Esophagus squamous epithelium (tissue), 5 donors: ENCODE data around the gene FOLH1. TPM values are rescaled to one million over a fixed set of nuclear protein-coding genes. Genes with fewer than 3 reads are reported as not detected.
A peak's percentile ranks its signal among the peaks of the same experiment; 100 is the strongest.
"Not testable (repeated sequence)": the region's sequence is repeated elsewhere in the genome, so short reads cannot be mapped to it uniquely, and the experiment has no call there.

Source experiments
- DNase-seq: peaks from one replicate; lab custom pipeline; 2025; lab: John Stamatoyannopoulos, UW
- H3K27ac ChIP-seq, 4 donors: fragments of 200-600 bp; sonication (generic); one replicate each; pipeline ENCODE4 v1.5.1; 2016 to 2019; ENCODE audit warnings: mild to moderate bottlenecking in 1 of 4
- H3K27me3 ChIP-seq, 4 donors: fragments of 200-600 bp; sonication (generic); 1 replicate in 3 of 4; 2 replicates in 1 of 4; pipeline versions ENCODE4 v1.5.1 to v1.6.0; 2017 to 2021; ENCODE audit warnings: antibody characterized with exemption in 1 of 4
- H3K36me3 ChIP-seq, 3 donors: fragments of 200-600 bp; sonication (generic); one replicate each; pipeline ENCODE4 v1.5.1; 2016 to 2019
- H3K4me1 ChIP-seq, 3 donors: fragments of 200-600 bp; sonication (generic); one replicate each; pipeline ENCODE4 v1.5.1; 2017 to 2019
- H3K4me3 ChIP-seq, 4 donors: fragments of 200-600 bp; sonication (generic); 1 replicate in 3 of 4; 2 replicates in 1 of 4; pipeline ENCODE4 v1.5.1; 2016 to 2019; ENCODE audit warnings: mild to moderate bottlenecking in 2 of 4, moderate library complexity in 1 of 4
- H3K9me3 ChIP-seq, 3 donors: fragments of 200-600 bp; sonication (generic); one replicate each; pipeline ENCODE4 v1.5.1; 2016 to 2019
- WGBS, 2 donors: methylation state at CpG; one replicate each; pipeline ENCODE4 v1.1.5; 2018; 5-methylcytosine and 5-hydroxymethylcytosine counted together
- intact Hi-C: fragments of 100-400 bp; cut with DNase I; formaldehyde crosslinking; loops from one replicate; pipeline ENCODE4 v1.15.0; 2022
- total RNA-seq, 4 donors: library from RNA; depleted of rRNA; stranded (reverse); fragments of >200 nt; gene quantifications; one replicate each; pipeline ENCODE4 v1.1.0, GENCODE V29; 2016
- TF ChIP-seq, protein P1 (sequence below), 6 experiments: fragments of 450-650 bp in 4 of 6; fragments of 200-600 bp in 2 of 6; sonication (generic) in 2 of 6; IDR thresholded peaks; one replicate each; pipeline ENCODE4 v1.5.1; 2016 to 2019; ENCODE audit warnings: antibody characterized with exemption in 6 of 6, mild to moderate bottlenecking in 4 of 6, moderate library complexity in 4 of 6
- donor health status: DM: yes; HTN: yes; CAD: no.

Gene FOLH1
- total RNA-seq, 4 donors from 2014 or later, result 0.95 to 7.4 (median 1.8) TPM

DNA sequence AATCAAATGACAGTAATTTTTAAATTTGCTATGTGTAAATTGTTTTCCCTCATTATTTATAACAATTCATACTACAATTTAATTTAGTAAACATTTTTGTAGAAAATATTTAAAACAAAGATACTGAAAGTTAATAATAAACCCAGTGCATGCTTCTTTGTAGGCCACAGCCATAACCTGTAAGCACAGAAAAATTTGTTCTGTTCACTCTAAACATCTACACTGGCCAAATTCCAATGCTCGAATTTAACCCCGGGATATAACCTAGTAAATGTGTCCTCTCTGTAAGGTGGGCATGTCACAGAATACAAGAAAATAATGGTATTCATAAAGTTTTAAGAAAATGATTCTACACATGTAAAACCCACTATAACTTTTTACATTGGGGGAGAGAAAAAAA, 22.2 kb downstream of the FOLH1 start:
- H3K27ac ChIP-seq, H3K4me1 ChIP-seq, DNase-seq, H3K36me3 ChIP-seq, H3K4me3 ChIP-seq, H3K9me3 ChIP-seq, H3K27me3 ChIP-seq, intact Hi-C loops: not testable (repeated sequence)
- WGBS, 2 donors, result 62 to 75% methylated on average over 2 of the region's 2 CpGs

GRCh38 chr11:49185597-49185996, 22.8 kb downstream of the FOLH1 start:
- H3K27me3 ChIP-seq, H3K9me3 ChIP-seq, H3K4me1 ChIP-seq, H3K4me3 ChIP-seq, H3K27ac ChIP-seq, DNase-seq, intact Hi-C loops, H3K36me3 ChIP-seq: not testable (repeated sequence)
- WGBS, 2 donors, result 68 to 86% methylated on average over 3 of the region's 3 CpGs

- H3K27me3 ChIP-seq, H3K4me3 ChIP-seq, H3K4me1 ChIP-seq, H3K27ac ChIP-seq, H3K36me3 ChIP-seq, intact Hi-C loops, DNase-seq, H3K9me3 ChIP-seq: not testable (repeated sequence)
Measured at GRCh38 chr11:49184756-49185155, 23.6 kb downstream of the FOLH1 start.

DNA sequence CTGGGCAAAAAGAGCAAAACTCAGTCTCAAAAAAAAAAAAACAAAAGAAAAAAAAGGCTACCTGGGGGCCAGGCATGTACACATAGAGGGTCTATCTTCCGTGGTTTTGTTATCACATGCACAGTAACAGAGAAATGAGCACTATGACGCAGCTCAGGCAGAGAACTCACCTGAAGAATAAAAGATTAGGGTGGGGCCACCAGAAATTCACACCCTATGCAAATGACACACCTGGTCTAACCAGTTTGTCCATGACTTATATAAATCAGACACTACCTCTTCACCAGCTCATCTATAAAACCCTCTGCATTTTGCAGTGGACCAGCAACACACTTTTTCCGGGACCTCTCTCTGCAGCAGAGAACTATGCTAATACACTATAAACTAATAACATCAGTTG, 30.5 kb downstream of the FOLH1 start:
- DNase-seq, H3K36me3 ChIP-seq, intact Hi-C loops, H3K27me3 ChIP-seq, H3K9me3 ChIP-seq: not testable (repeated sequence)
- Histone ChIP-seq H3K4me3 (peak overlapping the region in 1 of 4 donors; percentile 18), H3K4me1 (peaks cover 0 to 14% (median 0%) of the 10 kb centered on the region in 3 donors), H3K27ac (peak overlapping the region in 3 of 4 donors; percentile 64 to 71 (median 65))
- 25 to 45% methylated on average over 3 of the region's 3 CpGs for WGBS, 2 donors

GRCh38 chr11:49175378-49175777, 33.0 kb downstream of the FOLH1 start:
- DNase-seq, result not testable (repeated sequence)

GRCh38 chr11:49174691-49175366, 33.6 kb downstream of the FOLH1 start:
- H3K4me3 ChIP-seq, H3K36me3 ChIP-seq, H3K27ac ChIP-seq, intact Hi-C loops, H3K9me3 ChIP-seq, H3K27me3 ChIP-seq, DNase-seq: not testable (repeated sequence)
- H3K4me1 ChIP-seq, result peaks cover 0 to 14% (median 0%) of the 10 kb centered on the region in 3 donors
- WGBS, 2 donors, result 39 to 51% methylated on average over 2 to 3 of the region's 3 CpGs

More at GRCh38 chr11:49175378-49175777, 33.0 kb downstream of the FOLH1 start:
- peaks cover 0 to 14% (median 0%) of the 10 kb centered on the region in 3 donors for H3K4me1 ChIP-seq
- intact Hi-C loops, H3K4me3 ChIP-seq, H3K9me3 ChIP-seq, H3K27me3 ChIP-seq, H3K36me3 ChIP-seq, H3K27ac ChIP-seq: not testable (repeated sequence)

GRCh38 chr11:49171613-49172012, 36.8 kb downstream of the FOLH1 start:
- H3K4me1 ChIP-seq, DNase-seq, intact Hi-C loops, H3K4me3 ChIP-seq, H3K27me3 ChIP-seq, H3K36me3 ChIP-seq, H3K9me3 ChIP-seq, H3K27ac ChIP-seq: not testable (repeated sequence)
- 72 to 83% methylated on average over 3 of the region's 3 CpGs for WGBS, 2 donors

- H3K27ac ChIP-seq, DNase-seq, H3K4me3 ChIP-seq, H3K36me3 ChIP-seq, intact Hi-C loops, H3K4me1 ChIP-seq, H3K27me3 ChIP-seq, H3K9me3 ChIP-seq: not testable (repeated sequence)
- 68 to 89% methylated on average over 3 of the region's 3 CpGs for WGBS, 2 donors
- TF ChIP-seq, protein P1, sequence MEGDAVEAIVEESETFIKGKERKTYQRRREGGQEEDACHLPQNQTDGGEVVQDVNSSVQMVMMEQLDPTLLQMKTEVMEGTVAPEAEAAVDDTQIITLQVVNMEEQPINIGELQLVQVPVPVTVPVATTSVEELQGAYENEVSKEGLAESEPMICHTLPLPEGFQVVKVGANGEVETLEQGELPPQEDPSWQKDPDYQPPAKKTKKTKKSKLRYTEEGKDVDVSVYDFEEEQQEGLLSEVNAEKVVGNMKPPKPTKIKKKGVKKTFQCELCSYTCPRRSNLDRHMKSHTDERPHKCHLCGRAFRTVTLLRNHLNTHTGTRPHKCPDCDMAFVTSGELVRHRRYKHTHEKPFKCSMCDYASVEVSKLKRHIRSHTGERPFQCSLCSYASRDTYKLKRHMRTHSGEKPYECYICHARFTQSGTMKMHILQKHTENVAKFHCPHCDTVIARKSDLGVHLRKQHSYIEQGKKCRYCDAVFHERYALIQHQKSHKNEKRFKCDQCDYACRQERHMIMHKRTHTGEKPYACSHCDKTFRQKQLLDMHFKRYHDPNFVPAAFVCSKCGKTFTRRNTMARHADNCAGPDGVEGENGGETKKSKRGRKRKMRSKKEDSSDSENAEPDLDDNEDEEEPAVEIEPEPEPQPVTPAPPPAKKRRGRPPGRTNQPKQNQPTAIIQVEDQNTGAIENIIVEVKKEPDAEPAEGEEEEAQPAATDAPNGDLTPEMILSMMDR (IDR thresholded peaks at IDR 0.05), result peak in 1 of 6 experiments; percentile 40
Measured at GRCh38 chr11:49169579-49169978, 38.8 kb downstream of the FOLH1 start.

DNA sequence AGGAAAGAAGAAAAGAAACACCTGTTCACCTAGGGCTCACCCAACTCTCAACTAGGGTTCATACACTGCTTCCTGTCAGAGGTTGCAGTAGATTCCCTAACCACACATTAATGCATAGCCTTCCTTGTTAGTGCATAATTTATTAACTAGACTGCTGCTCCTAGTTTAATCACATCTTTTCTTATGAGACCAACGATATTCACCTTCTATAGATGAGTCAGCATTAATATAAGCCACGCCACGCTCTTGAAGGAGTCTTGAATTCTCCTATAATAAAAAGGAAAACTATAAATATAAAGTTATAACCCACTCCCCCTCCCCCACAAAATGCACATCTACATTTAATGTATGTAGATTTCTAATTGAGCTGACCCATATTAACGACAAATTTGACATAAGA, 39.4 kb downstream of the FOLH1 start:
- H3K36me3 ChIP-seq, H3K27ac ChIP-seq, H3K4me1 ChIP-seq, DNase-seq, H3K27me3 ChIP-seq, intact Hi-C loops, H3K4me3 ChIP-seq, H3K9me3 ChIP-seq: not testable (repeated sequence)
- WGBS, 2 donors, result 66 to 83% methylated on average over 4 of the region's 4 CpGs
